Neural progenitor cell (in vitro differentiated cells): ENCODE results near the gene LETMD1.

Source experiments
- CTCF ChIP-seq: fragments of 200-600 bp; sonication (generic); IDR thresholded peaks from 2 replicates; pipeline ENCODE4 v1.5.1; 2017; ENCODE audit warnings: antibody characterized with exemption, mild to moderate bottlenecking
- EZH2 ChIP-seq: fragments of 200-600 bp; sonication (generic); IDR thresholded peaks from 2 replicates; pipeline ENCODE4 v1.6.1; 2017; ENCODE audit warnings: antibody characterized with exemption, mild to moderate bottlenecking, moderate library complexity

- no peak for TF ChIP-seq CTCF
- TF ChIP-seq EZH2 = no peak
These were observed 32.0 kb downstream of the LETMD1 start for GRCh38 chr12:51080136-51080535.
